H54 (cell line): ENCODE data around the gene C10orf67.

Source experiments
- DNase-seq: peaks from one replicate; pipeline ENCODE4 v3.0.0; 2011; ENCODE audit warnings: low spot score, mixed read lengths; ENCODE audit not compliant: insufficient read length
- FAIRE-seq: peaks from 3 replicates; lab custom pipeline; 2011; peaks lifted over from hg19 to GRCh38; lab: Jason Lieb, UNC
- POLR2A ChIP-seq: IDR thresholded peaks from 2 replicates; pipeline ENCODE4 v1.6.1; 2011; ENCODE audit warnings: low read depth, mild to moderate bottlenecking, low read length

The C10orf67 gene

DNA sequence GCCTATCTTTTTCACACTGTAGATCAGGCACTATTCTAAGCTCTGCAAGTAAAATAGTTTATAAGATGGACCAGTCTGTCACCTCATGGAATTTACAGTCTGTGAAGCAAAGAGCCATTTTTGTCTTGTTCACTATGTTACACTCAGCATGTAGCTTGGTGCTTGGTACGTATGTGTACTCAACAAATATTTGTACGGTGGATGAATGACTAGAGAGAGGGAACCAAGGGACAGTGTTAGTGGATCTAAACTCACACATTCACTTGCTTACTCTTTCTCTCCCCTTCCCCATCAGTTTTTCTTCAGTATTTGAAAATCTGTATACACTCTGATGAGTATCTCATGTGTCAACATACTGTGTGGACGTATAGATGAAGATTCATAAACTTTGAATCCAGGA lies 106.6 kb downstream of the C10orf67 start:
- FAIRE-seq (no peak), DNase-seq (no peak)
- no peak for TF ChIP-seq POLR2A

DNA sequence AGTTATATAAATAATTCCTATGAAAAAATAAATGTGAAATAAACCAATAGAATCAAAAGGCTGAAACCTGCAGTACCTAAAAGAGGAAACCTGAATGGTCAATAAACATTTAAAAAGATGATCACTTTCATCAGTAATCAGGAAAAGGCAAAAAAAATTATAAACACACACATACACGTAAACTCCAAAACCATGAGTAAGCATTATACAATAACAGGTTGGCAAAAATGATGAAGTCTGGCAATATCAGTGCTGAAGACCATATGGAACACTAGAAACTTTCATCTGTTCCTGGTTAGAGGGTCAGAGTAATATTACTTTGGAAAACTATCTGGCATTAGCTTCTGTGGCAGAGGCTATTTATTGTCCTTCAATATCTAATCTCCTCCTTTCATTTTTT lies 114.0 kb downstream of the C10orf67 start:
- FAIRE-seq: no peak
- no peak for TF ChIP-seq POLR2A
- DNase-seq: no peak

DNA sequence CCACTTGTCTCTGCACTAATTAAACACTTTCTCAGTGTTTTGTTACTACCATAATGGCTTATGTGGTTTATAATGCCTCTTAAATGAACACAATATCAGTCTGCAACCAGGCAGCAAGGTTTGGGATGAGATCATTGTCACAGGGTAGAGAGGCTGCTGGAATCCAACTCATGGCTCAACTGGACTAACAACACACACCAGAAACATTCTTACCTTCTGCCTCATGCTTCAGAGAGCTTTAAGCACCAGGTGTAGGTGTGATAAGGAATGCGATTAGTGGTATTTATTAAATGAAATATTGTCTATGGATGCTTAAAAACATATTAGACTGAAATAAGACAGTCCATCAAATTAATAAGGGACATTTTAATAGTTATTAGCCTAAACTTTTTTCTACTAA lies 127.1 kb downstream of the C10orf67 start:
- FAIRE-seq (no peak), DNase-seq (no peak)
- no peak for TF ChIP-seq POLR2A

- FAIRE-seq (no peak), DNase-seq (no peak)
- no peak for TF ChIP-seq POLR2A
These were observed 138.5 kb downstream of the C10orf67 start for GRCh38 chr10:23205972-23206642.

- TF ChIP-seq POLR2A: no peak
- DNase-seq: no peak
- FAIRE-seq: no peak
These were observed 139.8 kb downstream of the C10orf67 start for GRCh38 chr10:23204773-23205172.

DNA sequence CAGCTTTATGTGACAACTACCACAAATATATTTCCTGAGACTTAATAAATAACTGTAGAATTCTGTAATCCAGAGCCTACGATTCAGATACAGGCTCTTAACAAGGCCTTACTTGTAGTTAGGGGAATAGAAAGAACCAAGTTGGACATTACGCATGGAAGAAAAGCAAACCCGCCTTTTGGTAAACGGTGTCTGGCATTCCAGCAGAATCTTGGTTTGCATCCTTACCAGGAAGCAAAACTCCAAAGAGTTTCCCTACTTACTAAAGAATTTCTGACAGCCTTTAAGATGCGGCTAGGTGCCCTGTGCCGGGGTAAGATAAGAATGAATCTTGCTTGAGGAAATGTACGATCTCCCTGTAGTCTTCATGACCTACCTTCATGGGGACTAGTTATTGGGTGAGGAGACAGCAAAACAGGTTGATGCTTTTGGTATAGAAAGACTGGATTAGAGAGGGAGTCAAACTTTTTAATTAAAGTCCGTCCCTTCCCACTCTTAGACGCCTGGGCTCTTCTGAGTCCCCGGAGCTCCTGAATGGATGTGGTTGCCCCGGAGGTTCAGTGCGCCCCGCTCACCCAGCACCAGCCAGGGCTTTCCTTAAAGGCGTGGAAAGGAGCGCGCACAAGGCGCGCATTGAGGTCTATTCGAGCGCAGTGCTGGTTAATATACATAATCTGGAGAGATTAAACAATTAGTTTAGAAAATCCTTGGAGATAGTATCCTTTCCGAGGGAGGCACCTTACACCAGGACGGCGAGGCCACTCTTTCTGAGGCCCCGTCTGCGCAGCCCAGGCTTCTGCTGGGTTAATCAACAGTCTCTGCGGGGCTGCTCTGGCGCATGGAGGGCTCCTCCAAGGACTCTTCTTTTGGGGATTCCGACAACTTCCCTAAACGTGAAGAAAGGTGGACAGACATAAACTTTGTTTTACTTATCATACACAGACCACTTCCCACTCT lies 140.9 kb downstream of the C10orf67 start:
- FAIRE-seq: no peak

GRCh38 chr10:23202779-23203178 lies 141.8 kb downstream of the C10orf67 start:
- DNase-seq: no peak
- no peak for TF ChIP-seq POLR2A
- FAIRE-seq: no peak

More for the DNA sequence above, 140.9 kb downstream of the C10orf67 start:
- no peak for DNase-seq
- no peak for TF ChIP-seq POLR2A

GRCh38 chr10:23201837-23202236 lies 142.8 kb downstream of the C10orf67 start:
- no peak for TF ChIP-seq POLR2A
- FAIRE-seq (no peak), DNase-seq (no peak)

DNA sequence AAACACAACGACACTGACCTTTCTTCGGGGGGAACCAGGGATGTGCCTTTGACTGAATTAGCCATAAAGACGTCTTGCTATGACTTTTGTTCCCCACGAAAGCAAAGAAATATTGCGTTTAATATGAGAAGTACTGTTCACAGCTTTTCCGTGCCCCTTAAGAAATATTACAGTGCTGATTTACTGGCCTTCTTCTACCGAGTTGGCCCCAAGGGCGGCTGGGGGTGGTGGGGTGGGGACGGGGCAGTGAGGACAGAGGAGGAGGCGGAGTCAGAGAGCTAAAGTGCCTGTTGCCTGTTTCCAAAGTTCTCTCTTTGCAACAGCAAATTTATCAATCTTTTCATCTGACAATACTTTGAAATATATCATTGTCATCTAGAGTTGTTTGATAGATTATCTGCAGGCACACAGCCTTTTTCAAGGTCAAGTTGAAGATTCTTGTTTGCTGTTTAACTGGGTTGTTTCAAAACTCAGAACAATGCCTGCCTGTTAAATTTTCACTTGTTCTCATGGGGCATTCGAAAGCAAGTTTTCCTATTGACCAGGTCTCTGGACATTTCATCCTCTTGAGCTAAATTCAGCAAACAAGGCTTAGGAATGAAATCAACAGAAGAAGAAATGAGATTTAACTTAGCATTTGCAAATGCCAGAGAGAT lies 143.5 kb downstream of the C10orf67 start:
- FAIRE-seq: no peak

DNA sequence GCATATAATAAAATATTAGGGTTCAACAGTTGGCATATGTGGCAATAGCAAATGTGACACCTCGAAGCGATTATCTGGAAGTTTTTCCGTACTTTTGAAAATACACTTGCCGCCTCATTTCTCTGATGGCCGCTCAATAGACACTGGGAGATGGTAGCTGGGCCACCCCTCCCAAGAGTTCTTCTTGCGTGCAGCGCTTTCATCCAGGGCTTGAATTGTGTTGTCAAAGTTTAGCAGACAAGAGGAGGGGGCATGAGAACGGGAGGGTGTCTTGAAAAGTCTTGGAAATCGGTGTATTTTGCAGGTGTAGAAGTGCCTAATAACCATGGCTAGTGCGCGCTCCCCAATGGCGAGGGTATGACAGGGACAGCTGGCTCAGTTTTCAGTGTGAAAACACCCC lies 144.0 kb downstream of the C10orf67 start:
- DNase-seq (no peak), FAIRE-seq (no peak)
- TF ChIP-seq POLR2A: no peak

More for the DNA sequence above, 143.5 kb downstream of the C10orf67 start:
- no peak for TF ChIP-seq POLR2A
- no peak for DNase-seq

DNA sequence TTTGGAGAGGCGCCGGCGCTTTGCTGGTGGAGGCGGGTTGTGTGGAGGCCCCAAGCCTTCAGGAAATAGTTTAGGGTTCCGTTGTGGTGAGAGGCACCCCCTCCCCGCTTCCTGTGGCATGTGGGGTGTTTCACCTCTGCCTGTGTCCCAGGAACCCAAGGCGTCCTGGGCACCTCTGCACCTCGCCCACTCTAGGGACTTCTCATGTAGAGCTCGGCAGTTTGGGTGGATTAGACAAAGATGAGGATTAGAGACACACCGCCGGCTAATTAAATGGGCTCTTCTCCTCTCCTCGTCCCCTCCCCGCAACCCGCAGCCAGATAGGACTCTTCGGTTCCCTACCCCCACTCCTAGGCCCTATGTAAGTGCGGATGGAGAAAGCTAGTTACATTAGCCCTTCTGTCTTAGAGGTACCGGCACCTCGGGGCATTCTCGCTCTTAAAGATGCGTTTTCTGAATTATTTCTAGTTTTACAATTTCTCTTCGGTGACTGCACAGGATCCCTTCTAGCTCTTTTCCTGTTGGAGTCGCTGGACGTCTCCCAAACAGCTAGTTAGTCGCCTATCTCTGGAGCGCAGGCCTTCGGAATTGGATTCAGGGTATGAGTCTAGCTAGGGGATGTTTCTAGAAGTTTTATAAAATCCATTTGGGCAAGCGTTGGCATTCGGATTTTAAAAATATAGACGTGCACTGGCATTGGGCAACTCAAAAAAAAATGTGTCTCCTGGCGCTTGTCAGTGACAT lies 144.7 kb downstream of the C10orf67 start:
- TF ChIP-seq POLR2A: no peak
- no peak for FAIRE-seq
- no peak for DNase-seq

DNA sequence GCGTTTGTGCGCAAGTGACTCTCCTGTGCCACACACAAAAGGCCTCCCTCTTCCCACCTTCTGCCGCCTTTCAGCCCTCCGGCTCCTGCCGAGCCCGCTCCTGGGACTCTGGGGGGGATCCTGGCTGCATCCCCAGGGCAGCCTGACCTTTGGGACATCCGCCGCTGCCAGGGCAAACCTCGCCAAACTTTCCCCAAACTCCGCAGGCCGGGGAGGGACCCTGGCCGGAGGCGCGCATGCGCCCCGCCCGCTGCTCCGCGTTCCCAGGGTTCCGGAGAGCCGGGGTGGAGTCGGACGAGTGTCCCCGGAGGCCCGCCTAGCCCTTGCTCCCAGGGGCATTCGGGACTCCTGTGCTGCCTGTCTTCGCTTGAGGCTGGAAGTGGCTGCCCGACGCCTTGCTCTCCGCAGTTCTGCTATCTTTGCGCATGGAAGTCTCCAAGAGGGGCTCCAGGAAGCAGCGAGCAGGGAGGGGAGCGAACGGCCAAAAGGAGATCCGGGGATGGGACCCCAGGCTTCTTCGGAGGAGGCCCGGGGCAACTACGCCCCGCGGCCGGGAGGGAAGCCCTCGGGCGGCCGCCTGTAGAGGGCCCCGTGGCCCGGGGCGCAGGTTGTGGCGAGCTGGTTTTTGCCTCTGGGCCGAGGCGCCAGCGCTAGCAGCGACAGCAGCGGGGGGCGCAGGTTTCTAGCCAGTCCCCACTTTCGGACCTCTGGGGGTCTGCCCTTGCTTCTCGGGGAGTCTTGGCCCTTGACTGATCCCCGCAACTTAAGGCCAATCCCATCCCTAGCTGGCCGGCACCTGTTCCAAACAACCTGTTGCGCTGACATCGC lies 145.4 kb downstream of the C10orf67 start:
- FAIRE-seq (no peak), DNase-seq (no peak)
- no peak for TF ChIP-seq POLR2A

GRCh38 chr10:23198610-23198939 lies 146.0 kb downstream of the C10orf67 start:
- no peak for DNase-seq
- no peak for TF ChIP-seq POLR2A
- no peak for FAIRE-seq
